ENCODE data around the gene TRPC4.

Gene TRPC4

DNA sequence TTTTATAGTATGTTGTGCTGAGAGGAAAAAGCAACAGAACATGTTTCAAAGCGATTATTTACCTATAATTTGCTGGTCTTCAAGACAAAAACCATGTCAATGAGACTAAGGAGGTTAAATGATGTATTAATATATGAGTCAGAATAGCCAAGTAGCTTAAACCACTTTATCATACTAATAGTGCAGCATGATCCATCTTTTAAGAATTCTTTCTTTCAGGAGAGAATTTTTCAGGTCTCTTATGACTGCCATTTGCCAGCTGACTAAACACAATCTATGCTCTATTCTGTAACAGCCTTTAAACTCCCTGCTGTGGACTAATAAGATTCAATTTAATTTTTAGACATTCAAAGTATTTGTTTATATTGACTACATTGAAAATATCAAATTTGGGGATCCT is 93.7 kb downstream of the TRPC4 start:
- no CpG with 5 or more reads among the region's 1 CpG for WGBS, 2 donors (ENCODE audit: extremely low coverage in 2 of 2, insufficient read length in 2 of 2, insufficient replicate concordance in 1 of 2)
- Histone ChIP-seq H3K4me1 (ENCODE audit: control insufficient read depth in 2 of 2, insufficient read depth in 1 of 2, low read depth in 1 of 2, low read length in 2 of 2) (no peaks in the 10 kb centered on the region), H3K4me3 (ENCODE audit: low read length in 2 of 2) (no peak overlapping the region)

DNA sequence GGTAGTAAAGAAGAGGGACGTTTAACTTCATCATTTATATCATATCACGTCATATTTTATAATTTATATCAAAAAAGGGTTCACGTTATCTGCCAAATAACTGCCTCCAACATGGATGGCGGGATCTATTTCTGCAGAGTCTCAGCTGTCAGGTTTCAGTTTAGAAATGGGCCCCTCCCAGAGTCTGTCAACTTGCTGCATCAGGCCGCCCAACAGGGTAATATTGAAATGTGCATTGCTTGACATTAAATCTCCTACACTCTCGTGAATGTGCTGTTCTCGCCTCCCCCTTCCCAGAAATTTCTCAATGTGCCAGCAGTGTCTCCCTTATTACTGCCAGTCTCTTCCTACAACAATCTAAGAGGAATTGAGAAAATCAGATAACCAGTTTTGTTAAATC is 96.9 kb downstream of the TRPC4 start:
- Histone ChIP-seq H2BK12ac (ENCODE audit: low read length) (no peak overlapping the region), H3K18ac (ENCODE audit: low read length) (no peak overlapping the region), H3K36me3 (replicated peaks in 1 of 2; ENCODE audit: control insufficient read depth in 2 of 2, insufficient read depth in 2 of 2, low read length in 2 of 2) (no peaks in the 10 kb centered on the region), H3K9me3 (replicated peaks in 1 of 2; ENCODE audit: control insufficient read depth in 2 of 2, insufficient read depth in 1 of 2, low read depth in 1 of 2, low read length in 2 of 2) (no peaks in the 10 kb centered on the region), H2AK5ac (ENCODE audit: low read depth, low read length) (no peak overlapping the region), H3K14ac (ENCODE audit: low read length) (no peak overlapping the region), H3K4me1 (ENCODE audit: control insufficient read depth in 2 of 2, insufficient read depth in 1 of 2, low read depth in 1 of 2, low read length in 2 of 2) (no peaks in the 10 kb centered on the region), H3K79me1 (ENCODE audit: low read depth, low read length) (no peaks in the 10 kb centered on the region), H4K8ac (ENCODE audit: low read depth, low read length) (no peak overlapping the region), H3K9ac (ENCODE audit: low read depth, low read length, poor library complexity) (no peak overlapping the region), H3K4me3 (ENCODE audit: low read length in 2 of 2) (no peak overlapping the region), H3K4me2 (ENCODE audit: insufficient read depth, low read length, poor library complexity, severe bottlenecking) (no peak overlapping the region), H3K27me3 (ENCODE audit: control insufficient read depth in 3 of 3, insufficient read depth in 3 of 3, low read depth in 1 of 3, low read length in 3 of 3) (peaks cover 0 to 2% (median 0%) of the 10 kb centered on the region in 3 experiments), H2BK15ac (ENCODE audit: low read length) (no peak overlapping the region), H3K4ac (ENCODE audit: low read length) (no peak overlapping the region), H3K23ac (ENCODE audit: low read depth, low read length, poor library complexity) (no peak overlapping the region), H4K91ac (ENCODE audit: low read depth, low read length, poor library complexity) (no peak overlapping the region), H2AFZ (ENCODE audit: low read length) (no peak overlapping the region), H2BK120ac (ENCODE audit: low read depth, low read length) (no peak overlapping the region), H3K27ac (replicated peaks; ENCODE audit: low read length) (no peak overlapping the region), H2BK5ac (ENCODE audit: low read length) (no peak overlapping the region)
- WGBS, 2 donors (ENCODE audit: extremely low coverage in 2 of 2, insufficient read length in 2 of 2, insufficient replicate concordance in 1 of 2) = no CpG with 5 or more reads among the region's 7 CpGs
- no peak for DNase-seq (ENCODE audit: low spot score)

More for the DNA sequence above, 93.7 kb downstream of the TRPC4 start:
- Histone ChIP-seq H3K27me3 (ENCODE audit: control insufficient read depth in 3 of 3, insufficient read depth in 3 of 3, low read depth in 1 of 3, low read length in 3 of 3) (peaks cover 0 to 2% (median 0%) of the 10 kb centered on the region in 3 experiments), H3K27ac (replicated peaks; ENCODE audit: low read length) (no peak overlapping the region), H4K91ac (ENCODE audit: low read depth, low read length, poor library complexity) (no peak overlapping the region), H2AFZ (ENCODE audit: low read length) (no peak overlapping the region), H2BK12ac (ENCODE audit: low read length) (no peak overlapping the region), H3K4me2 (ENCODE audit: insufficient read depth, low read length, poor library complexity, severe bottlenecking) (no peak overlapping the region), H3K4ac (ENCODE audit: low read length) (no peak overlapping the region), H3K9ac (ENCODE audit: low read depth, low read length, poor library complexity) (no peak overlapping the region), H4K8ac (ENCODE audit: low read depth, low read length) (no peak overlapping the region), H2BK15ac (ENCODE audit: low read length) (no peak overlapping the region), H3K14ac (ENCODE audit: low read length) (no peak overlapping the region), H3K9me3 (replicated peaks in 1 of 2; ENCODE audit: control insufficient read depth in 2 of 2, insufficient read depth in 1 of 2, low read depth in 1 of 2, low read length in 2 of 2) (no peaks in the 10 kb centered on the region), H3K23ac (ENCODE audit: low read depth, low read length, poor library complexity) (no peak overlapping the region), H3K79me1 (ENCODE audit: low read depth, low read length) (no peaks in the 10 kb centered on the region), H3K36me3 (replicated peaks in 1 of 2; ENCODE audit: control insufficient read depth in 2 of 2, insufficient read depth in 2 of 2, low read length in 2 of 2) (no peaks in the 10 kb centered on the region), H2BK5ac (ENCODE audit: low read length) (no peak overlapping the region), H2BK120ac (ENCODE audit: low read depth, low read length) (no peak overlapping the region), H3K18ac (ENCODE audit: low read length) (no peak overlapping the region), H2AK5ac (ENCODE audit: low read depth, low read length) (no peak overlapping the region)
- DNase-seq (ENCODE audit: low spot score) = no peak

DNA sequence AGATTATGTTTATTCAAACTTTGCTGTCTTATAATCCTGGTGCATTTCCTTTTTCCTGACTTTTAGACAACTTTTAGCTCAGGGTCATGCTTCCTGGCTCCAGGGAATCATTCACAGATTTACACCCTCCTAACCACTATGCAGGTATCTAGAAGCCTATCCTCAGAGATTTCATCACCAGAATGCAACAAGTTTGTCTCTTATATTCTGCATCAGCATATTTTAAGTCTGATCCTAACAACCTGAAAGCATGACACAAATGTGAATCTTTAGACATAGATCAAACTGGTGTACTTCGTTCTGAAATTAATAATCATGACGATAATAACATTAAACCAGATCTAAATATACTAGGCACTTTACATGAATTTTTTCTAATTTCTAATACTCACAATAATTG is 100.0 kb downstream of the TRPC4 start:
- Histone ChIP-seq H2BK12ac (ENCODE audit: low read length) (no peak overlapping the region), H3K36me3 (replicated peaks in 1 of 2; ENCODE audit: control insufficient read depth in 2 of 2, insufficient read depth in 2 of 2, low read length in 2 of 2) (no peaks in the 10 kb centered on the region), H3K4me1 (ENCODE audit: control insufficient read depth in 2 of 2, insufficient read depth in 1 of 2, low read depth in 1 of 2, low read length in 2 of 2) (no peaks in the 10 kb centered on the region), H3K27me3 (ENCODE audit: control insufficient read depth in 3 of 3, insufficient read depth in 3 of 3, low read depth in 1 of 3, low read length in 3 of 3) (peaks cover 0 to 2% (median 0%) of the 10 kb centered on the region in 3 experiments), H4K91ac (ENCODE audit: low read depth, low read length, poor library complexity) (no peak overlapping the region), H2BK5ac (ENCODE audit: low read length) (no peak overlapping the region), H3K14ac (ENCODE audit: low read length) (no peak overlapping the region), H3K4ac (ENCODE audit: low read length) (no peak overlapping the region), H4K8ac (ENCODE audit: low read depth, low read length) (no peak overlapping the region), H3K79me1 (ENCODE audit: low read depth, low read length) (no peaks in the 10 kb centered on the region), H3K27ac (replicated peaks; ENCODE audit: low read length) (no peak overlapping the region), H2BK15ac (ENCODE audit: low read length) (no peak overlapping the region), H3K23ac (ENCODE audit: low read depth, low read length, poor library complexity) (no peak overlapping the region), H3K9me3 (replicated peaks in 1 of 2; ENCODE audit: control insufficient read depth in 2 of 2, insufficient read depth in 1 of 2, low read depth in 1 of 2, low read length in 2 of 2) (no peaks in the 10 kb centered on the region), H3K4me3 (ENCODE audit: low read length in 2 of 2) (no peak overlapping the region), H3K4me2 (ENCODE audit: insufficient read depth, low read length, poor library complexity, severe bottlenecking) (no peak overlapping the region), H3K18ac (ENCODE audit: low read length) (no peak overlapping the region), H2AK5ac (ENCODE audit: low read depth, low read length) (no peak overlapping the region), H2BK120ac (ENCODE audit: low read depth, low read length) (no peak overlapping the region), H3K9ac (ENCODE audit: low read depth, low read length, poor library complexity) (no peak overlapping the region), H2AFZ (ENCODE audit: low read length) (no peak overlapping the region)
- DNase-seq (ENCODE audit: low spot score) = no peak
- WGBS, 2 donors (ENCODE audit: extremely low coverage in 2 of 2, insufficient read length in 2 of 2, insufficient replicate concordance in 1 of 2) = no CpG with 5 or more reads among the region's 2 CpGs

DNA sequence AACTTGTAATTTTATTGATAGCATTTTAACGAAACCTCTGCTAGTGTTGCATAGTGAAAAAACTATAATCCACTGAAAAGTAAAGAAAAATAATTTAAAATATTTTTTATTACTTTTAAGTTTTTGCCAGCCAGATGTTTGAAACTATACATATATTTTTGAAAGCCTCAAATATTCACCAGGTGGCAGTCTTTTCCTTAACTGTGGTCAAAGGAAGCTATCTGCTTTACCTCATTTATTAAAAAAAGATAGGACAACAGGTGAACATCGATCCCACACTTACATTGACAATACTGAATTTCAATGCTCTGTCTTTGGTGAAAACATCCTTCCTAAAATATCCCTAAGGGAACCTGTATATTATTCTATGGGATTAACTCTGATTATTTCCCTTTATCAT is 100.5 kb downstream of the TRPC4 start:
- no peak overlapping the region for H2BK5ac ChIP-seq (ENCODE audit: low read length)
- no peaks in the 10 kb centered on the region for H3K4me1 ChIP-seq (ENCODE audit: control insufficient read depth in 2 of 2, insufficient read depth in 1 of 2, low read depth in 1 of 2, low read length in 2 of 2)
- H4K91ac ChIP-seq (ENCODE audit: low read depth, low read length, poor library complexity) = no peak overlapping the region
- H3K18ac ChIP-seq (ENCODE audit: low read length) = no peak overlapping the region
- no peak overlapping the region for H2BK12ac ChIP-seq (ENCODE audit: low read length)
- H3K9me3 ChIP-seq (replicated peaks in 1 of 2; ENCODE audit: control insufficient read depth in 2 of 2, insufficient read depth in 1 of 2, low read depth in 1 of 2, low read length in 2 of 2) = no peaks in the 10 kb centered on the region
- no peak overlapping the region for H4K8ac ChIP-seq (ENCODE audit: low read depth, low read length)
- no peak overlapping the region for H3K23ac ChIP-seq (ENCODE audit: low read depth, low read length, poor library complexity)
- H3K4ac ChIP-seq (ENCODE audit: low read length) = no peak overlapping the region
- H3K79me1 ChIP-seq (ENCODE audit: low read depth, low read length) = no peaks in the 10 kb centered on the region
- H3K36me3 ChIP-seq (replicated peaks in 1 of 2; ENCODE audit: control insufficient read depth in 2 of 2, insufficient read depth in 2 of 2, low read length in 2 of 2) = no peaks in the 10 kb centered on the region
- H2BK120ac ChIP-seq (ENCODE audit: low read depth, low read length) = no peak overlapping the region
- H3K4me2 ChIP-seq (ENCODE audit: insufficient read depth, low read length, poor library complexity, severe bottlenecking) = no peak overlapping the region
- H3K27ac ChIP-seq (replicated peaks; ENCODE audit: low read length) = no peak overlapping the region
- no peak overlapping the region for H2AFZ ChIP-seq (ENCODE audit: low read length)
- H3K4me3 ChIP-seq (ENCODE audit: low read length in 2 of 2) = no peak overlapping the region
- no CpG with 5 or more reads among the region's 2 CpGs for WGBS, 2 donors (ENCODE audit: extremely low coverage in 2 of 2, insufficient read length in 2 of 2, insufficient replicate concordance in 1 of 2)
- H2BK15ac ChIP-seq (ENCODE audit: low read length) = no peak overlapping the region
- H2AK5ac ChIP-seq (ENCODE audit: low read depth, low read length) = no peak overlapping the region
- no peak overlapping the region for H3K9ac ChIP-seq (ENCODE audit: low read depth, low read length, poor library complexity)
- H3K27me3 ChIP-seq (ENCODE audit: control insufficient read depth in 3 of 3, insufficient read depth in 3 of 3, low read depth in 1 of 3, low read length in 3 of 3) = peaks cover 0 to 2% (median 0%) of the 10 kb centered on the region in 3 experiments
- no peak for DNase-seq (ENCODE audit: low spot score)
- H3K14ac ChIP-seq (ENCODE audit: low read length) = no peak overlapping the region
